GM12892 (cell line): ENCODE data around the gene RRP1B.

Experiments
- POLR2A ChIP-seq: IDR thresholded peaks from 2 replicates; pipeline ENCODE4 v1.6.1; 2011; ENCODE audit warnings: low read depth, low read length, control low read depth
- POLR2AphosphoS5 ChIP-seq: IDR thresholded peaks from 2 replicates; pipeline ENCODE4 v1.6.1; 2011; ENCODE audit warnings: low read depth, low read length, control low read depth
- TAF1 ChIP-seq: IDR thresholded peaks from 2 replicates; pipeline ENCODE4 v1.6.1; 2011; ENCODE audit warnings: low read depth, mild to moderate bottlenecking, control low read depth, low read length, borderline replicate concordance

- TF ChIP-seq TAF1: no peak
- TF ChIP-seq POLR2AphosphoS5: no peak; the same call in 1 of the 2 replicates
- TF ChIP-seq POLR2A: no peak
Measured at GRCh38 chr21:43667191-43667904, 8.0 kb downstream of the RRP1B start.
